B cell (primary cell): ENCODE data around the gene FOXQ1. TPM values are rescaled to one million over a fixed set of nuclear protein-coding genes. Genes with fewer than 3 reads are reported as not detected.

Experiments used
- ATAC-seq: fragments of 200-7000 bp; cut with Tn5 transposase; one replicate; pipeline ENCODE4 v1.10.0; 2021; ENCODE audit warnings: low read depth, mild to moderate bottlenecking, moderate number of reproducible peaks, moderate library complexity
- CTCF ChIA-PET: fragments of 350-600 bp; sonication (Branson Sonifier 250); formaldehyde crosslinking; loops from one replicate; lab custom pipeline; 2021; ENCODE audit warnings: antibody characterized with exemption, inconsistent platforms; lab: Charles Lee
- POLR2A ChIA-PET: fragments of 350-600 bp; sonication (Branson Sonifier 250); formaldehyde crosslinking; loops from one replicate; lab custom pipeline; 2021; ENCODE audit warnings: antibody characterized with exemption; lab: Charles Lee
- DNase-seq: peaks from one replicate; pipeline ENCODE4 v3.0.0; 2013
- H2AFZ ChIP-seq: 2 replicates; pipeline ENCODE4 v1.6.1; 2012; ENCODE audit warnings: mild to moderate bottlenecking, low read depth, low read length; ENCODE audit not compliant: insufficient read depth, poor library complexity, severe bottlenecking
- H3K27ac ChIP-seq, 2 donors: 1 replicate in 1 of 2; 2 replicates in 1 of 2; pipeline ENCODE4 v1.5.1; 2012 to 2013; ENCODE audit warnings: low read length in 2 of 2, mild to moderate bottlenecking in 2 of 2, moderate library complexity in 1 of 2
- H3K27me3 ChIP-seq, 4 experiments: fragments of 200-600 bp in 1 of 4; sonication (generic) in 1 of 4; replicated peaks in 1 of 4; 1 replicate in 2 of 4; 2 replicates in 2 of 4; pipeline versions ENCODE4 v1.6.1 to v1.7.0; 2013 to 2016; ENCODE audit warnings: low read length in 3 of 4, mild to moderate bottlenecking in 2 of 4, mixed read lengths in 1 of 4, moderate library complexity in 1 of 4; ENCODE audit not compliant: insufficient read depth in 4 of 4, control insufficient read depth in 3 of 4; ENCODE audit errors: control extremely low read depth in 1 of 4
- H3K36me3 ChIP-seq, 2 experiments: replicated peaks in 1 of 2; 1 replicate in 1 of 2; 2 replicates in 1 of 2; pipeline versions ENCODE4 v1.6.1 to v1.7.1; 2013; ENCODE audit warnings: low read length in 1 of 2; ENCODE audit not compliant: insufficient read depth in 2 of 2, control insufficient read depth in 1 of 2; ENCODE audit errors: control extremely low read depth in 1 of 2, extremely low read depth in 1 of 2
- H3K4me1 ChIP-seq, 2 donors: fragments of 200-600 bp in 1 of 2; sonication (generic) in 1 of 2; 1 replicate in 1 of 2; 2 replicates in 1 of 2; pipeline versions ENCODE4 v1.5.1 to v1.6.1; 2013 to 2017; ENCODE audit warnings: low read length in 2 of 2; ENCODE audit not compliant: control insufficient read depth in 2 of 2, insufficient read depth in 2 of 2
- H3K4me2 ChIP-seq: replicated peaks from 2 replicates; pipeline ENCODE3; 2012; ENCODE audit warnings: mild to moderate bottlenecking, low read depth, low read length; ENCODE audit not compliant: poor library complexity, severe bottlenecking
- H3K4me3 ChIP-seq, 5 experiments: fragments of 200-600 bp in 1 of 5; sonication (generic) in 1 of 5; 1 replicate in 3 of 5; 2 replicates in 2 of 5; pipeline versions ENCODE4 v1.5.1 to v1.7.0; 2011 to 2016; ENCODE audit warnings: low read length in 4 of 5, mild to moderate bottlenecking in 4 of 5, low read depth in 2 of 5, control low read depth in 1 of 5, moderate library complexity in 1 of 5; ENCODE audit not compliant: insufficient read depth in 1 of 5; ENCODE audit errors: control extremely low read depth in 1 of 5, extremely low read depth in 1 of 5
- H3K79me2 ChIP-seq: fragments of 200-600 bp; sonication (generic); one replicate; pipeline ENCODE4 v1.6.0; 2016; ENCODE audit warnings: low read length; ENCODE audit not compliant: control insufficient read depth, insufficient read depth
- H3K9ac ChIP-seq: fragments of 200-600 bp; sonication (generic); 2 replicates; pipeline ENCODE4 v1.6.1; 2017; ENCODE audit warnings: mild to moderate bottlenecking, low read length, moderate library complexity
- H3K9me3 ChIP-seq, 3 donors: one replicate each; pipeline versions ENCODE4 v1.6.1 to v1.7.1; 2013; ENCODE audit warnings: low read length in 2 of 3; ENCODE audit not compliant: control insufficient read depth in 2 of 3, insufficient read depth in 1 of 3; ENCODE audit errors: control extremely low read depth in 1 of 3
- H4K20me1 ChIP-seq: 2 replicates; pipeline ENCODE4 v1.6.0; 2012; ENCODE audit warnings: mild to moderate bottlenecking, low read length; ENCODE audit not compliant: insufficient read depth, control insufficient read depth, poor library complexity, severe bottlenecking
- H3K27ac Mint-ChIP-seq: one replicate; pipeline ENCODE4 v1.8.0; 2021; ENCODE audit warnings: mixed read lengths
- H3K27me3 Mint-ChIP-seq: one replicate; pipeline ENCODE4 v1.8.0; 2021; ENCODE audit warnings: mixed read lengths
- H3K4me1 Mint-ChIP-seq: one replicate; pipeline ENCODE4 v1.8.0; 2021; ENCODE audit warnings: mixed read lengths
- H3K4me3 Mint-ChIP-seq: one replicate; pipeline ENCODE4 v1.8.0; 2021; ENCODE audit warnings: mixed read lengths
- H3K9me3 Mint-ChIP-seq: one replicate; pipeline ENCODE4 v1.8.0; 2022; ENCODE audit warnings: mixed read lengths; ENCODE audit not compliant: insufficient read depth
- EZH2 ChIP-seq: IDR thresholded peaks from 2 replicates; pipeline ENCODE4 v1.6.1; 2012; ENCODE audit warnings: borderline replicate concordance, low read depth, mild to moderate bottlenecking, moderate library complexity, low read length; ENCODE audit not compliant: insufficient read depth, poor library complexity, severe bottlenecking
- WGBS: methylation state at CpG from one replicate; pipeline ENCODE4 v1.1.5; 2013; ENCODE audit warnings: missing lambda C conversion rate; ENCODE audit not compliant: insufficient coverage; 5-methylcytosine and 5-hydroxymethylcytosine counted together
- intact Hi-C: fragments of 100-400 bp; cut with micrococcal nuclease; formaldehyde crosslinking; loops from one replicate; pipeline ENCODE4 v1.10.0; 2022
- polyA plus RNA-seq: library from polyadenylated mRNA; depleted of rRNA; stranded (reverse); fragments of >200 nt; gene quantifications from 2 replicates; pipeline ENCODE4 v1.2.3, GENCODE V29; 2012
- total RNA-seq, 2 donors: library from RNA; stranded (reverse); fragments of 120-200 nt in 1 of 2; gene quantifications; 1 replicate in 1 of 2; 2 replicates in 1 of 2; pipeline versions ENCODE4 v1.2.3 to v1.2.4, GENCODE V29; 2013 to 2022
- TF ChIP-seq, protein P1 (sequence below): fragments of 200-600 bp; IDR thresholded peaks from one replicate; pipeline ENCODE4 v1.8.0; 2022; ENCODE audit warnings: antibody characterized with exemption, mild to moderate bottlenecking

The FOXQ1 gene
- total and polyA plus RNA-seq, 2 donors (not counting 1 experiment from before 2014, with no cell fraction given): not detected

DNA sequence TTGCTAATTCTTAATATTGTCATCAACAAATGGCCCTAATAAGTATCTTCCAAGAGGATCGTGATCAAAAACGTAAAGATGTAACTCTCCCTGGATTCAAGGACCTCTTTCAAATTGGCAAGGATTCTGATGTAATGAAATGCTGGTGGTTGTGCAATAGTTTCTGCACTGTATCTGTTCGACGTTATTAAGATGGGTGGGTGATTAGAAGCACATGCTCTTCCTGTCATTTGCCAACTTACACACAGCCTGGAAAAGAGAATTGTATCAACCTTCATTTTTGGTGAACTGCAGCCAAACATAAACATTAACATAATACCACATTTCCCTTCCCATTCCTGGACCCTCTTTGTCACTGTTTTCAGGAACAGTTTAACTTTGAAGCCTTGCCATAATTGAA, 9.8 kb downstream of the FOXQ1 start:
- peaks cover 0 to 22% (median 6%) of the 10 kb centered on the region in 4 experiments for H3K27me3 ChIP-seq
- WGBS: no CpG with 5 or more reads among the region's 4 CpGs
- no peaks in the 10 kb centered on the region for H3K79me2 ChIP-seq
- H3K4me3 ChIP-seq: no peak overlapping the region
- intact Hi-C loops: no loop called here
- ChIA-PET CTCF (no interaction called here), POLR2A (no interaction called here)
- H4K20me1 ChIP-seq: no peaks in the 10 kb centered on the region
- H3K9me3 Mint-ChIP-seq: no peaks in the 10 kb centered on the region
- no peak overlapping the region for H3K27ac Mint-ChIP-seq
- H3K27me3 Mint-ChIP-seq: peaks cover 35% of the 10 kb centered on the region
- no peak overlapping the region for H3K9ac ChIP-seq
- peaks cover 2% of the 10 kb centered on the region for H3K4me1 Mint-ChIP-seq
- H3K27ac ChIP-seq: no peak overlapping the region
- DNase-seq (no peak), ATAC-seq (no peak)
- H3K4me2 ChIP-seq: no peak overlapping the region
- H3K4me1 ChIP-seq: no peaks in the 10 kb centered on the region
- H3K36me3 ChIP-seq: no peaks in the 10 kb centered on the region
- H3K9me3 ChIP-seq: peaks cover 0 to 13% (median 0%) of the 10 kb centered on the region in 3 donors
- TF ChIP-seq, protein P1, sequence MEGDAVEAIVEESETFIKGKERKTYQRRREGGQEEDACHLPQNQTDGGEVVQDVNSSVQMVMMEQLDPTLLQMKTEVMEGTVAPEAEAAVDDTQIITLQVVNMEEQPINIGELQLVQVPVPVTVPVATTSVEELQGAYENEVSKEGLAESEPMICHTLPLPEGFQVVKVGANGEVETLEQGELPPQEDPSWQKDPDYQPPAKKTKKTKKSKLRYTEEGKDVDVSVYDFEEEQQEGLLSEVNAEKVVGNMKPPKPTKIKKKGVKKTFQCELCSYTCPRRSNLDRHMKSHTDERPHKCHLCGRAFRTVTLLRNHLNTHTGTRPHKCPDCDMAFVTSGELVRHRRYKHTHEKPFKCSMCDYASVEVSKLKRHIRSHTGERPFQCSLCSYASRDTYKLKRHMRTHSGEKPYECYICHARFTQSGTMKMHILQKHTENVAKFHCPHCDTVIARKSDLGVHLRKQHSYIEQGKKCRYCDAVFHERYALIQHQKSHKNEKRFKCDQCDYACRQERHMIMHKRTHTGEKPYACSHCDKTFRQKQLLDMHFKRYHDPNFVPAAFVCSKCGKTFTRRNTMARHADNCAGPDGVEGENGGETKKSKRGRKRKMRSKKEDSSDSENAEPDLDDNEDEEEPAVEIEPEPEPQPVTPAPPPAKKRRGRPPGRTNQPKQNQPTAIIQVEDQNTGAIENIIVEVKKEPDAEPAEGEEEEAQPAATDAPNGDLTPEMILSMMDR: no peak
- no peak for TF ChIP-seq EZH2
- H3K4me3 Mint-ChIP-seq: no peak overlapping the region
- no peak overlapping the region for H2AFZ ChIP-seq

DNA sequence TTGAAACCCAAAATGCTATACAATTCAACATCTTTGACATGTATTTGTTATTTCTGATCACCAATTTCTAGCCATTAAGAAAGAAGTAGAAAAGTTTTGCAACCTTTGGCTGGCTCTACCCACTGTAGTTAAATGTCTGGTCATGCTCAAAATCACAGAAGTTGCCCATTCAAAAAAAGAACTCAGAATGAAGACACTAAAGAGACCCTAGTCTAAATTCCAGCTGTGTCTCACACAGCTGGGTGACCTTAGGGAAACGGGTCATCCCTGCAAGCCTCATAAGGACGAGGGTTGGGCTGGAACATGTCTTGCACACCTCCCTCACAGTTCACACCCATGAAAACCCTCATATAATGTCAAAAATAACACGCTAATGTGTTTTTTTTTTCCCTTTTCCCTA, 10.3 kb downstream of the FOXQ1 start:
- H3K4me3 ChIP-seq: no peak overlapping the region
- H3K27me3 ChIP-seq: peaks cover 0 to 23% (median 8%) of the 10 kb centered on the region in 4 experiments
- Mint-ChIP-seq H3K4me3 (no peak overlapping the region), H3K9me3 (no peaks in the 10 kb centered on the region), H3K27ac (no peak overlapping the region), H3K27me3 (peaks cover 39% of the 10 kb centered on the region), H3K4me1 (peaks cover 4% of the 10 kb centered on the region)
- peaks cover 0 to 13% (median 0%) of the 10 kb centered on the region in 3 donors for H3K9me3 ChIP-seq
- 78% methylated on average over 3 of the region's 3 CpGs for WGBS
- no peak overlapping the region for H3K4me2 ChIP-seq
- DNase-seq: no peak
- CTCF ChIA-PET: no interaction called here
- POLR2A ChIA-PET: no interaction called here
- no peak overlapping the region for H3K9ac ChIP-seq
- intact Hi-C loops: no loop called here
- no peaks in the 10 kb centered on the region for H3K79me2 ChIP-seq
- H2AFZ ChIP-seq: no peak overlapping the region
- TF ChIP-seq, protein P1: no peak
- TF ChIP-seq EZH2: no peak
- H3K27ac ChIP-seq: no peak overlapping the region
- no peak for ATAC-seq
- no peaks in the 10 kb centered on the region for H4K20me1 ChIP-seq
- H3K4me1 ChIP-seq: no peaks in the 10 kb centered on the region
- no peaks in the 10 kb centered on the region for H3K36me3 ChIP-seq
